OCI-M2 (cell line): ENCODE results near the gene ATL1.
"Not testable (repeated sequence)": the region's sequence is repeated elsewhere in the genome, so short reads cannot be mapped to it uniquely, and the experiment has no call there.

Source experiments
- DNase-seq: peaks from one replicate; lab custom pipeline; 2025; ENCODE audit not compliant: unreplicated experiment; lab: John Stamatoyannopoulos, UW

The ATL1 gene

DNA sequence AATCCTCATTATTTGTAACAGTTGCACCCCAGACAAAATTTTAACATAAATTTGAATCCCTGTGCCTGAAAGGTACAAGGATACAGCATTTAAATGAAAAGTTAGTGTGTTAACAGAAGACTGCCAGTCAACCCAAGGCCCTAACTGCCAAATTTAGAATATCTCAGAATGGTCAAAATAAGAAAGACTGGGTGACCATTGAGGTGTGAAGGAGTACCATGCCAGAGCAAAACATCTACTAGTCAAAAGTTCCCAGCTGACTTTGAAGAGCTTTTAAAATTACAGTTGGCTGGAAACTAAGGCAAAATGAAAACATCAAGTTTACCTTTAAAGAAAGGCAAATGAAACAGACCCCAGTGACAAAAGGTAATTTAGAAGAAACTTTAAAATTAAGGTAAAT is 89.7 kb downstream of the ATL1 start:
- DNase-seq = no peak

DNA sequence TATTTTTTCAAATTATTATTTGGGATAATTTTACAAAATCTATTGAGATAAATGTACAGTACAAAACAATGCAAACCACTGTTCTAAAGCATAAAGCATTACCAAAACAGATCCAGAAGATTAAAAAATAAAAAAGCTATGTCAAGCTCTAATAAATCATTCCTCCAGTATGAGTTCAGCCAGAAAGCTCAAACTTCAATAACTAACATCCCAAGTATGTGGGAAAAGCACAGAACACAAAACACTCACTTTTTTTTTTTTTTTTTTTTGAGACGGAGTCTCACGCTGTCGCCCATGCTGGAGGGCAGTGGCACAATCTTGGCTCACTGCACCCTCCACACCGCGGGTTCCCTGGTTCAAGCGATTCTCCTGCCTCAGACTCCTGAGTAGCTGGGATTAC is 96.8 kb downstream of the ATL1 start:
- no peak for DNase-seq

DNA sequence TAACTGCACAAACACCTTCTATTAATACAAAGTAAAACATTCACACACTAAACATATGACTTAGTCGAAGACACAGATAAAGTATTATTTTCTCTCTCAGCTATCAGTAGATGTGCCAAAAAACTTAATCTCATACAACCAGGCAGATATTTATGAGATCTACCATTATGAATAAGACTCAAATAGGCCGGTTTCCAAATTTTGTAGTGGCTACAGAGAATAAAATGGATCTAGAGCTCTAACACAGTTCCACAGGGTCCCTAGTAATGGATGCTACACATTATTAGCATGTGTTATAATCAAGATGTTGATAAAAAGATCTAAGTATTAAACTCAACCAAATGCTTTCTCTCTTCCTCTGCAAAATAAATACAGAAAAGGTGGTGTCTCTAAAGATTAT is 97.8 kb downstream of the ATL1 start:
- DNase-seq = no peak

DNA sequence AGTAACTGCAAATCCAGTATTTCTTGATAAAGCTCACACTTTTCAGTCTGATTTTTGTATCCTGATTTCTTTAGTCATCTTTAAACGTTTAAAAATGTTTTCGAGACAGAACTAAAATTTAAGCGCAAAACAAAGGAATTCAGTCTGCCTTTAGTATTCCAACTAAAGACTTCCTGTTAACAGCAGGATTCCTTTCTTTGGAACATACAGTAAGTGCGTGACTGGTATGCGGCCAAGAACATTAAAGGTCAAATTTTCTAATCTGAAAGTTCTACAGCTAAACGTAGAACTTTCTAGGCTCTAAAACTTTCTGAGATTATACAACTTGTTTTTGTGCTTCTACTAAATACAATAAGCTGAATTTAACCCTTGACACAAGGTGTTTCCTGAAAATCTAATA is 98.3 kb downstream of the ATL1 start:
- DNase-seq = no peak

DNA sequence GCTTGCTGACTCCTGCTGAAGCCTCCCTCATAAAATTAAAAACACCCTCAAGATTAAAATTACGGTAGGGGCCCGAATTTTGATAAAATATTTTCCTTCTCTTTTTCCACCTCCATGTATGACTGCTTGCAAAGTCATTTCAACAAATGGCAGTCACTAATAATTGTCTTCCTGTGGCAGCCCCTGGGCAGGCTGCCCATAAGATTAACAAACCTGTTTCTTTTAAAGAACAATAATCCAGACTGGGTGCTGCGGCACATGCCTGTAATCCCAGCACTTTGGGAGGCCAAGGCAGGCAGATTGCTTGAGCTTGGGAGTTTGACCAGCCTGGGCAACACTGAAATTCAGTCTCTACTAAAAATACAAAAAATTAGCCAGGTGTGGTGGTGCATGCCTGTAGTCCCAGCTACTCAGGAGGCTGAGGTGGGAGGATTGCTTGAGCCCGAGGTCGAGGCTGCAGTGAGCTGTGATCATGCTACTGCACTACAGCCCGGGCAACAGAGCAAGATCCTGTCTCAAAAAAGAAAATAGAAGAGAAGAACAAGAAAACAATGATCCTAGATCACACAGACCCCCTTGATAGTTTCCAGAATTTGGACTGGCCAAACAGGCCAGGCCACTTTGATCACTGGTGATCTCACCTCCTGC is 99.5 kb downstream of the ATL1 start:
- DNase-seq = no peak

DNA sequence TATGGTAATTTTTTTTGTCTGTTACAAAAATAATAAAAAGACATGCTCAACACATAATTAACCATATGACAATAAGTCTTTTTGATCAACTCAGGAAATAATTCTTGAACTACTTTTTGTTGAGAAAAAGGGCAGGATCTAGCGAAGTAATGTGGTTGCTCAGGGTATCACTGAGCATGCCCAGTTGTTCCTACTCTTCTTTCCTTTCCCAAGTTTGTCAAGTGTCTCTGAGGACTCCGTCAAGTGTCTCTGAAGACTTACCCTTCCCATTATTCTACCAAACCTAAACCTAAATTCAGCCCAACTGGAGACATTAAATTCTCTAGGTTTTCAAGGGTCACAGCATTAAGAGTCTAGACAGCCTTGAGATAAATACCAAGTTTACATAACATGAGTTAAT is 104.6 kb downstream of the ATL1 start:
- DNase-seq = not testable (repeated sequence)

DNA sequence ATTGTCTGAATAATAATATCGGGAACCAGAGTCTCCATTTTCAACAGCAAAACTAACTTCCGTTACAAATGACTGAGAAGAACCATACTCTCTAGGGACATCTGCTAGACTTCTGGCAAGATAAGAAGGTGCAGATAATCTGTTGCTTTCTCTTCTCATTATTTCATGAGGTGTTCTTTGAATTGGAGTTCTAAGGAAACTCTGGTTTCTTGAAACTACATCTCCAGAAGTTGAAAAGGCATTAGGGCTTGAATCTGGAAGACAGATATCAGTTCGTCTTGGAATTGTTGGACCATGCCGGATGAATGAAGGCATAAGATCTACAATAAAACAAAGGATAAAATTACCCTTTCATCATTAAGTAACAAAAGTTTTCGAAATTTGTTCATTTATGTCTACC is 105.4 kb downstream of the ATL1 start:
- DNase-seq = not testable (repeated sequence)

DNA sequence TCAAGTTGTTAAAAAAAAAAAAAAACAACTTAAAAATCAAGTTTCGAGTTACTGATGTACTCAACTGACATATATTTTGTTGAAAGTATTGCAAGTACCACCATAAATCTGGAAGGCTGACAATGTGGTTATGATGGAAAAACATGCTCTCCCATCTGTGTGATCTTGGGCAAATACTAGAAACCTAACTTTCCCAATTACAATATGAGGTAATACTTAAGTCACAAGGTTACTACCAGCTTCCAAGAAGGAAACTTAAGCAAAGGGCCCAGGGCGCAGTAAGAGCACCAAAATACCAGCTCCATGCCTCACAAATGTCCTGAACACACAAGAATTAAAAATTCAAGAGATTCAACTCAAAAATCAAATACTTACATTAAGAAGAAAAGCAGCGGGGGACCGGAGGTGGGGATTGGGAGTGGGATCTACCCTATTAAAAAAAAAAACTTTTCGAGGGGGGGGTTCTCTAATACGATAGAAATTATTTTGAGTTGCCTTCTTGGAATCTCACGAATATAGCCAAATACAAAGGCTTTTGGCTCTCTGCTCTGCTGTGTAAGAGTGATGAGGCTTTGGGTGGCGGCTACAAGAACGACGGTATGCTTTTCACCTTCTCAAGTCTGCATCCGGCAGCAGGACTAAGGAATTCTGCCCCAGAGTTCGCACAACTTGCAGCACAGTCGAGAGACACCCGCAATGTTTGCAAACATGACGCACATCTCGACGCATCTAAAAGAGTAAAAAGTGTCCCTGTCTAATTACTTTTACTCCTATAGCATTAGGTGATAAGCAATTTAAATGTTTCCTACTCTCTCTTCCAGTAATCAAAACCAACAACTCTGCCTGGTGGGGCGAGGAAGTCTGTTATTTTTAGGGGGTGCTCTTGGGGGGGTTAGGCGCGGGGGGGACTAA is 107.1 kb downstream of the ATL1 start:
- no peak for DNase-seq

DNA sequence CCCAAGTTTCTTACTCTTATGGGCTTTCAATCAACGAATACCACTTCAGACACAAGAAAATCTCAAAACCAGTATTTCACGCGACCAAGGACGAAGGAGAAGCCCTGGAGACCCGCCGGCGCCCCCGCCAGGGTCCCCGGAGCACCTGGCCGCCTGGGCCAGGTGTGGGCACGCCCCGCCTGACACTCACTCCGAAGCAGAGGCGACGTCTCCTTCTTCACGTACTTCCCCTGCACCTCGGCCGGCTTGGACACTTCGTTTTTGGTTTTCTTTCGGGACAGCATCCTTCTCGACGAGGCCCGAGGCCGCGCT is 107.7 kb downstream of the ATL1 start:
- no peak for DNase-seq

DNA sequence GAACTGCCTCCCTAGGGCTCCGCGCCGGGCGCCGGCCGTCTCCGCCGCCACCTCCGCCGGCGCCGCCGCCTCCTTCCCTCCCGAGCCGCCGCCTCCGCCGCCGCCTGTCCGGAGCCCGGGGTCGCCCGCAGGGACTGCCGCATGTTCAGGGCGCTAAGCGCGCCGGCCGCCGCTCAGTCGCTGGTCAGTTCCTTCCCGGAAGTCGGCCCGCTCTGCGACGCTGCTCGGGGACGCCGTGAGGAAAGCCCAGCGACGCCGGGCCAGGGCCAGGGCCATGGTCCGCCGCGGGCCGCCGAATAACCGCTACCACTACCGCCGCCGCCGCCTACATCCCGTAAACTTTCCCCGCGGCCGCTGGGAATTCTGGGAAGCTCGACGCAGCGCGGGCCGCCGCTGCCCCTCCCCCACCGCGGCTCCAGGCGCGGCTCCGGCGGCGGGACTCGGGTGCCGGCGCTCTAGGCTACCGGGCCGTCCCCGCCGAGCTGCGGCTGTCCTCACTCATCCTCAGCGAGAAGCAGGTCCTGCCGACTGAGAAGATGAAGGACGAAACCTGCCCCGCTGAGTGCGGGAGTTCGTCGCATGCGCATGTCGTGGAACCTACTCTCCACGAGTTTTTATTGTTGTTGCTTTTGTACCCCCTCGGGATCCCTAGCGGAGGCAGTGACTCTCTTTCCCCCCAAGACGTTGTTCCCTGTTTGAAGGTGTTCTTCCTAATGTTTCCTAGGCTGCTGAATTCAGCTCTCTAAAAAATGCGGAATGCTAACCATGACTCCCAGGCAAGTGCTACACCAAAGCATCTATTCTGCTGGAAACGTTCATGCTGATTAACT is 108.3 kb downstream of the ATL1 start, which contains the start of gene SAV1:
Gene SAV1 (minus strand): TSS at position 311 of the 830 bp plus-strand sequence. CDS start 339 bp downstream, outside the sequence.
- DNase-seq = peak; percentile 68

DNA sequence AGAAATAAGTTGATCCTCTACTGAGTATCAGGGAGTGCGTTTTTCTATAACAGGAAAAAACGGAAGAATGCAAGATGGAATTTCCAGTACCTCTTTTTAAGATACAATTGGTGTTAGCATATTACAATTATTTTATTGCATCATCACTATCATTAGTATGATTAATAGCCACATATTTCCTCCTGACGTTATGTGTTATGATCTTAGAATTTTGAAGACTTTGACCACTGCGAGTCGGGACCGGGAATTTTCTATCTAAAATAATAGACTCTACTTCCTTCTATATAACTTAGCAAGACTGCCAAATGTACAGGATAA is 108.8 kb downstream of the ATL1 start:
- DNase-seq = no peak

DNA sequence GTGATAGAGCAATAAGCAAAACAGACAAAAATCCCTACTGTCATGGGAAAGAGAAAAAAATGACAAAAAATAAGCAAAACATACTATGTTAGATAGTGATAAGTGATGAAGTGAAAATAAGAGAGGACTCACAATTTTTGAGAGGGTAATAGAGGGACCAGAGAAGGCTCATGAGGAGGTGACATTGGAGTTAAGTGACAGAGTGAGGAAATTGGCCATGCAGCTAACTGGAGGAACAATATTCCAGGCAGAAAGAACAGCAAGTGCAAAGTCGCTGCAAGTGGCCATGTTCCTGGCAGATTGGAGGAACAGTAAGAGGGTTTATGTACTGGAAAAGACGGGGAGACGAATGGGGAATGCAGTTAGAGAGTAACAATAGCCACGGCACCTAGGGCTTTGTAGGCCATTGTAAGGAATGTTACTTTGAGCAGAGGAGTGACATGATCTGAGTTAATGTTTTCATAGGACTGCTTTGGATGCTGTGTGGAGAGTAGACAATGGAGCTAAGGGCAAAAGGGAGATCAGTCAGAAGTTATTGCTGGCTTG is 109.6 kb downstream of the ATL1 start:
- DNase-seq = no peak

DNA sequence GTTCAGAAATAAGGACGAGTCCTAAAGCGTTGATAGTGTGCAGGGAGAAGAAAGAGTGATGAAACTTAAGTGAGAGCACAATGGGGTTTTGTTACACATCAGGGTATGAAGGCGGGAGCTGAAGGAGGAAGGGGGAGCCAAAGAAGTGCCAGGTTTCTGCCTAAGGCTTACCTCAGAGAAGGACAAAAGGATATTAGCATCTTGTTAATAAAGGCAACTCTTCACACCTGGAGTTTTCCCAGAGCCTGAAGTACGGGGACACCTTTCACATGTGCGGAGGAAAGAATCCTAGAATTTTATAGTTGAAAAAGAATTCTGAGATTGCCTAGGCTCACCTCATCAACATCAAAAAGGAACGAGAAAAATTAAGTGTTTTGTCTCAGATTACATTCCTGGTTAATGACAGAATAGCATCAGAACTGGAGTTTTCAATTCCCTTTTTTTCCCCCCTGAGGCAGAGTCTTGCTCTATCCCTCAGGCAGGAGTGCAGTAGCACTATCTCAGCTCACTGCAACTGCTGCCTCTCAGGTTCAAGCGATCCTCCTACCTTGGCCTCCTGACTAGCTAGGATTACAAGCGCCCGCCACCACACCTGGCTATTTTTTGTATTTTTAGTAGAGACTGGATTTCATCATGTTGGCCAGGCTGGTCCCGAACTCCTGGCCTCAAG is 110.4 kb downstream of the ATL1 start:
- no peak for DNase-seq

DNA sequence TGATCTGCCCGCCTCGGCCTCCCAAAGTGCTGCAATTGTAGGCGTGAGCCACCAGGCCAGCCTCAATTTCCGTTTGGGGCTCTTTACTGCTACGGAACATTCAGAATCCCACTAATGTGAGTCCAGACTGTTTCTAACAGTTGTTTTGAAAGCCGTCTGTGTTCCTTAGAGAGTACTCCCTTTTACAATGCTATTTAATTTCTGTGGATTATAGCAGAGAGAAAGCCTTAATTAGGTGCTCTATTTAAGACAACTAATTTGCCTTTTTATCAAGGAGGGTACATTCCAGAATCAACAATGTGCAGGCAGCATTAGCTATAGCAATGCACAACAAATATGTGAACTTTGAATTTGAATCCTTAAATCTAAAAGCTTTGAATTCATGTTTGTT is 110.9 kb downstream of the ATL1 start:
- DNase-seq = no peak

DNA sequence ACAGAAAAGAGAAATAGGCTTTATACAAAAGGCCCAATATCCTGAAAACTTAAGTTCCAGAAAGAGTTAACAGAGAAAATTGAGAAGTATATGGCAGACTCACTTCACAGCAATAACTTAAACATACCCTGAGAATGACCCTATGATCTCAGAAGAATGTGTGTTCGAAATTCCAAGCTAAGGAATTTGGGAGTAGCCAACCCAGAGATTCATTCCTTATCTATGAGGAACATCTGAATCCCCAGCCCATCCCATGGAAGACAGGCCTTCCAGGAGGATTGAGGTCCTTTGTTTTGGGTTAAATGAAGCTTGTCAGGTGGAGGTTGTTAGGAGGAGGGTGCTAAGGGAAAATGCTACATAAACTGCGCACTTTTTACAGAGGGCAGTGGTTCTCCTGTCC is 115.7 kb downstream of the ATL1 start:
- no peak for DNase-seq

DNA sequence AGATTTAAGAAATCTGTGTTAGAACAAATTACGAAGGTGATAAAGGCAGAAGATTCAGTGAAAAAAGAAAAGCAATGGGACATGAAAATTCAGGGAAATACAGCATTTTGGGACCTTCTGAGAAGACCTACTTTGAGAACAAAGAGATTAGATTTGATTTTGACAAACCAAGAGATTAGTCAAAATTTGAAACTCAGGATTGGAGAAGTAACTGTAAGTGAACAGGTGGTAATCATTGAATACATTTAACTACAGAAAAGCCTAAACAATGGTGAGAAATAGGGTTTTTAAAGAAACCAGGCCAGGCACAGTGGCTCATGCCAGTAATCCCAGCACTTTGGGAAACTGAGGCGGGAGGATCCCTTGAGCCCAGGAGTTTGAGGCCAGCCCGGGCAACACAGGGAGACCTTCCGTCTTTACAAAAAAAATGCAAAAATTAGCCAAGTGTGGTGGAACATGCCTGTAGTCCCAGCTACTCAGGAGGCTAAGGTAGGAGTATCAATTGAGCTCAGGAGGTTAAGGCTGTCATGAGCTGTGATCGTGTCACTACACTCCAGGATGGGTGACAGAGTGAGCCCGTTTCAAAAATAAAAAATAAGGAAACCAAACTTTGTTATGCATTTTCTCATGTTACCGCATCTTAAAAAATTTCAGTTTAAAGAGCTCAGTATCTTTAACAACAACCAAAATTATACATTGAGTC is 117.0 kb downstream of the ATL1 start:
- DNase-seq = no peak

DNA sequence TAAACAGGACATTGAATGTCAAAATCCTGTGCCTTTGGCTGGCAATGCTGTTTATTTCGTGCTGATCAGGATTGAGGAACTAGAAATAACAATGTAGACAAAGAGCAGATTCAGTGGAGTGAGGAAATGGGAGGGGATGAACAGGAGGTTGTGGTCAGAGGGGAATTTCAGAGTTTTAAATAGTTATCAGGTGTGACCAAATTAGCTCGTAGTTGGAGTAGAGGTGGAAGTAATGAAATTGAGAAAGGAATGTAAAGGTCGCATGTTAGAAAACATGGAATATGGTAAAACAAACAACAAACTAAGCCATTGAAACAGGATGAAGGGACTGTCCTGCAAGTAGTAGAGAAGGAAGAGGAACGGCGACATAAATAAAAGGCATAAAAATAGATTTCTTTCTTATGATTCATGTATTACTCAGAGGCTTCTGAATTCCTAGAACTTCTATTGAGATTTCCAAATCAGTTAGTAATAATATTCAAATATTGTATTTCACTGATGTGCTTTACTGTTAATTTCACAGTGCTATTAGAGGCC is 117.7 kb downstream of the ATL1 start:
- no peak for DNase-seq

DNA sequence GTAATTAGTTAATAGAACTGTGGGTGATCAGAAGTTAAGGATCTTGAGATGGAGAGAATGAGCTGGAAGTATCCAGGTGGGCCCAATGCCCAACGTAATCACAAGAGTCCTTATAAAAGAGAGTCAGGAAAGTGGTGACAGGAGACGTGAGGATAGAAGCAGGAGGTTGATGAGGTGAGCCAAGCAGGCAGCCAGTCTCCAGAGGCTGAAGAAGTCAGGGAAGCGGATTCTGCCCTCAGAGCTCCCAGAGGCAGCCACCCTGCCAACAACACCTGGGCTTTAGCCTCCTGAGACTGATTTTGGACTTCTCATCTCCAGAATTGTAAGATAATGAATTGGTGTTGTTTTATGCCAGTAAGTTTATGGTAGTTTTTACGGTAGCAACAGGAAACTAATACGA is 118.2 kb downstream of the ATL1 start:
- no peak for DNase-seq

DNA sequence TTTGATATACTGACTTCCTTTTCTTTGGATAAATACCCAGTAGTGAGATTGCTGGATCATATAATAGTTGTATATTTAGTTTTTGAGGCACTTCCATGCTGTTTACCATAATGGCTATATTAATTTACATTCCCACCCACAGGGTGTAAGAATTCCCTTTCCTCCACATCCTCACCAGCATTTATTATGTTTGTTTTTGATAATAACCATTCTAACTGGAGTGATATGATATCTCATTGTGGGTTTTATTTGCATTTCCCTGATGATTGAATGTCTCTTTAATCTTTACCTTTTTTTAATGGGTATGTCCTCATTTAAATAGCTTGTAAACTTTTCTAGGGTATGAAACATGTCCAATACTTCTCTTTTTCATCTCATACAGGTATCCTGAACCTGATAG is 119.7 kb downstream of the ATL1 start:
- no peak for DNase-seq
